CD4-positive, alpha-beta T cell treated with Interleukin-6 for 4 hours (primary cell): ENCODE measurements around the gene GRIK4.

ENCODE experiments used
- DNase-seq: peaks from one replicate; pipeline ENCODE4 v3.0.0-alpha.2; 2020; ENCODE audit warnings: mixed read lengths

The GRIK4 gene

GRCh38 chr11:120869516-120870011, 358.0 kb downstream of the GRIK4 start:
- DNase-seq: no peak

DNA sequence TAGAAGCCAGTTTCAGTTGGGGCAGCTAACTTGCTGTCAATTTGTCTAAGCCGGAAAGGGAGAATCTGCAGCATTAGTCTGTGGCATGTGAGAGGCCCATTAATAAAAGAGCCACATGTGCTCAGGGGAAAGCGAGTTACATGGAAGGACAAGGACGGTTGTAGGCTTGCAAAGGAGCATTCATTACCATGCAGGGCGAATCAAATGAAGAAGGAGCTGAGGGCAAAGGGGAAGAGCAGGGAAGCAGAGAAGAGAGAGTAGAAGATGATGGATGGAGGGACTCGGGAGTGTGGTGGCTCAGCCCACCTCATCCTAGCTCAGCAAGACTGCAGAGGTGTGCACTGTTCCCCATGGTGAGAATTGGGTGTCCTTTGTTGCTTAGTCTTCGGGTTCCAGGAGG, 359.6 kb downstream of the GRIK4 start:
- DNase-seq: no peak

DNA sequence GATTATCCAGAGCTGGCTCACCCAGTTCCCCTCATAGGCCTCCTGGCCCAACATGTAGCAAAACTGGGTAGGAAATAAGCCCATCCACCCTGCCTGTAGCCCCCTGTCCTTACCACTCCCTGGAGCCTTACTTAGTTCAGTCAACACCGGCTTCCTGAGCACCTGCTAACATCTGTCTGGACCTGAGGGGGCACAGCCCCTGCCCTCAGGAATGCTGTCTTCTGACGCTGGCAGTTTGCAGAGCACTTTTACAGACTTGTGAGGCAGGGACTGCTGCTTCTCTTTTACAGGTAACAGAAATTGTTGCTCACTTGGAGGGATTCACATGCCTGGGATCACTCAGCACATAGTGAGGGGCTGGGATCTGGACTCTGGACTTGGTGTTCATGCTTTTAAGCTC, 360.4 kb downstream of the GRIK4 start:
- DNase-seq: no peak

GRCh38 chr11:120873966-120874735, 362.6 kb downstream of the GRIK4 start:
- no peak for DNase-seq

- DNase-seq: no peak
Measured at GRCh38 chr11:120875986-120876385, 364.4 kb downstream of the GRIK4 start.

GRCh38 chr11:120877746-120878365, 366.3 kb downstream of the GRIK4 start:
- DNase-seq: no peak

GRCh38 chr11:120878781-120879180, 367.2 kb downstream of the GRIK4 start:
- DNase-seq: no peak

GRCh38 chr11:120880498-120881175, 369.1 kb downstream of the GRIK4 start:
- no peak for DNase-seq

GRCh38 chr11:120881596-120881995, 370.0 kb downstream of the GRIK4 start:
- DNase-seq: no peak

DNA sequence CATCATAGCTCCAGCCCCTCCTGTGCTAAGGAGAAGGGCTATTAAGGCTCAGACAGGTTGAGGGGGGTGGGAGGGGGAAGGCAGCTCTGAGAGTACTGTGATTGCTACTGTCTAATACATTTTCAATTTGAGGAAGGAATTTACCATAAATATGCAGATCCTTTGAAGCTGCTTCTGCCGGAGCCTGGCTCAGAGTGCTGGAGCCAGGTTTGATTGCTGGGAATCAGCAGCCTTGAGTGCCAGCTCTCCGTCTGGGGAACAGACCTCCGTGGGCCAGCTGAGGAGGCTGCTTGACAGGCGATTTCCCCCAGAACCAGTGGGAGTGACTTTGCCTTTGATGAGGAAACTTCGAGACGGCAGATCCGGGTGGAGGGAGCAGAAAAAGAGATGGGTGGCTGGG, 370.6 kb downstream of the GRIK4 start:
- no peak for DNase-seq

DNA sequence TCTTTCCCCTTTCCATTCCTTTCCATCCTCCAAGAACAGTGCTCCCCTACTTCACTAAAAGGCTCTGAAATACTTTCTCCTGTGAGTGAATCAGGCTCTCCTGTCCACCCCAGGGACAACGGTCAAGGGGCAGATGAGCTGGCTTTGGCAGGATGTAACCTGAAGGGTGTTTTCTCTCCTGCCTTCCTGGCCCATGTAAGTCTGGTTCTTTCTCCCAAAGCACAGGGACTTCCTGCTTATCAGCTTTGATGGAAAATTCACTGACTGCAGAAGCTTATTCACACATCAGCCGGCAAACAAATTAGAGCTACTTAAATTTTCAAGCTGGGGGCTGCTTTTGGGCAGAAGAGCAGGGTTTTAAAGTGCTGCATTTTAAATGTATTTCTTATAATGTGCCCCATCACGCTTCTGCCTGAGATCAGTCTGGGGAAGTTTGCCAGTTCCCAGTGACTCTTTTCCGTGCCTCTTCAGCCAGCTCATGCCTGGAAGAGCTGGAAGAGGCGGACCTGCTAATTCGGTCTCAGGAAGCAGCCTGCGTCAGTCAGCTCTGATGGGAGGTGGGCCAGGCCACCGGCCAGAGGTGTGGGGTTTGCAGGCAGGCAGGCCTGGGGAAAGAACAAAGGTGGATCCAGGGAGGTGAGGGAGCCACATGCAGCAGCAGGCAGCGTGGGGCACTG, 372.0 kb downstream of the GRIK4 start:
- DNase-seq: no peak

GRCh38 chr11:120884154-120885020, 372.8 kb downstream of the GRIK4 start:
- DNase-seq: no peak

DNA sequence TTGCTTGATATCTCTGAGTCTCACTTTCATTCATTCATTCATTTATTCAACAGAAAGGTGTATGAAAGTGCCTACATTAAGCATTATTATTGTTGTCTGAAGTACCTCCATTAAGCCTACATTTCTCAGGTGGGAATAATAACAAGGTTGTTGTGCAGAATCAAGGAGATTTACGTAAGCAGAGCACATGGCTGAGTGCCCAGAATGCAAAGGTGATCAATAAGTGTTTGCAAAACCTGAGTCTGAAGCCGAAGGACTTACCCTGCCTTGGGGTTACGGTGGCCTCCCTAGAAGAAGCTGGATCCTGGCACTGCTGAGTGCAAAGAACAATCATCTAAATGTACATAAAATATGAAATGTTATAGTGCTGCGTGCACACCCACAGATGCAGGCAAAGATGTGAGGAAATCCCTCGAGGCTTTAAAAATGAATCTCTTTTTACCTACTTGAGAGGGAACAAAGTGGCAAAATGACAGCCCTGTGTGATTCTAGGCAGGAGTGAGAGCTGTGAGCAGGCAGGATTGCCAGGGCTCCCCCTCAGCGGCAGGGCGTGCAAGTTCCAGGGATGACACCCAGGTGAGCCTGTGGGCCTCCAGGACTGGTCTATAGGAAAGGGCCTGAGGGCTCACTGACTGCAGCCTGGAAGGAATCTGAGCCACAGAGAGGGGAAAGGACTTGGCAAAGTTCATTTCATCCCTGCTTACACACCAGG, 379.2 kb downstream of the GRIK4 start:
- DNase-seq: no peak

- DNase-seq: no peak
Measured at GRCh38 chr11:120893440-120894201, 382.1 kb downstream of the GRIK4 start.

DNA sequence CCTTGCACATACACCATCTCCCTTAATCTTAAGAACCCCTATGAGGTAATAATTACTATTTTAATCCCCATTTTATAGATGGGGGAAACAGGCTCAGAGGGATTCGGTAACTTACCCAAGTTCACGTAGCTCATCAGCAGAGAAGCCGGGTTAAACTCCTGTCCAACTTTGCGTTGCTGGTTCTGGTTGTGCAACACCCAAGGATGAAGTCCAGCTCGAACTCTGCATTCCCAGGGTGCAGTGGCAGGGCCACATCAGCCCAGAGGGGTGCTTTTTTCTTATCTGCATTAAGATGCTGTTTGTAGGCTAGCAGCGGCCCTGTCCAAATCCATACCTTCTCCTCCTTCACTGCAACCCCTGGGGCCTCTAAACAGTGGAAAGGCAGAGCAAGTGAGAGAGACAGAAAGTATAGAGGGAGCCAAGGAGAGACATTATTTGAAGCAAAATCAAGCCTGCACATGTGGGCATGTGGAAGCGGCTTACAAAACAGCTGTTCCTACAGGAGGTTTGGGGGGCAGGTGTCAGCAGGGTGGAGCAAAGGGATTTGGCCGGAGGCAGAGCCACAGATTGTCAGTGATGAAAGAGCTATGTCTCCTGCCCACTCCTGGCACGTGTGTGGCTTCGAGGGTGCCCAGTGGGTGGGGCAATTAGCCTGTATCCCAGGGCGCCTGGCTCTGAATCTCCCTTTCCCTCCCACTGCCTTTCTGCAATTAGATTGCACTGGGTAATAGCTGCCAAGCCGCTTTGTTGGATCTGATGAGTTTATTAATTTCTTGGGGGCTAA, 382.8 kb downstream of the GRIK4 start:
- no peak for DNase-seq

DNA sequence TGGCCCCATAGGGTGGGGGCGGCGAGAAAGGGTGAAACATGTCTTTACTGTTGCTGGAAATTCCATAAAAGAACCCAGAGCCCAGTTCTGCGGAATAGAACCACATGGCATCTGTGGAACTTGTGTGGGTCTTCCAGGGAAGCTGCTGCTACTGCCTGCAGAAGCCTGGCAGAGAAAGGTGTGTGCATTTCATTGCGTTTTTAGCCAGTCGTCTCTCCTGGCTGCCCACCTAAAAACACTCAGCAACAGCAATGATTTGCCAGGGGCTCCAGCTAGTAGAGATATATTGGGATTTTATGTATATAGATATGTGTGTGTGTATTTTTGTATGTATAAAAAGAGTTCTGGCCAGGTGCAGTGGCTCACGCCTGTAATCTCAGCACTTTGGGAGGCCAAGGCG, 385.1 kb downstream of the GRIK4 start:
- no peak for DNase-seq

GRCh38 chr11:120898568-120898967, 387.0 kb downstream of the GRIK4 start:
- DNase-seq: no peak

GRCh38 chr11:120899720-120900119, 388.2 kb downstream of the GRIK4 start:
- no peak for DNase-seq

DNA sequence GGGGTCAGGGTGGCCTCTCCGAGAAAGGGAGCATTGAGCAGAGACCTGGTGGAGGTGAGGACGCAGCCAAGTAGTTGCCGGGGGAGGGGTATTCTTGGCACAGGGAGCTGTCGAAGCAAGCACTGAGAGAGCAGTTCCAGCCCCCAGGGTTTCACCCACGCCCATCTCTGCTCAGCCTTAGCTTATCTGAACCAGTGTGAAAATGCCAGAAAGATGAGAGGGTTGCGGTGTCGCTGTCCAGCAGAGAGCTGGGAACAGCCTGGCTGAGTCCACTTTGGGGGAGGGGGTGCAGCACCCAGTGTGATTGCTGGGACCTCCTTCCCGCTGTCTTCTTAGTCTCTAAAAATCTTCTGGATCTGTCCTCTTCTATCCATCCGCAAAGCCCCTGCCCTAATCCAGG, 389.1 kb downstream of the GRIK4 start:
- DNase-seq: no peak

DNA sequence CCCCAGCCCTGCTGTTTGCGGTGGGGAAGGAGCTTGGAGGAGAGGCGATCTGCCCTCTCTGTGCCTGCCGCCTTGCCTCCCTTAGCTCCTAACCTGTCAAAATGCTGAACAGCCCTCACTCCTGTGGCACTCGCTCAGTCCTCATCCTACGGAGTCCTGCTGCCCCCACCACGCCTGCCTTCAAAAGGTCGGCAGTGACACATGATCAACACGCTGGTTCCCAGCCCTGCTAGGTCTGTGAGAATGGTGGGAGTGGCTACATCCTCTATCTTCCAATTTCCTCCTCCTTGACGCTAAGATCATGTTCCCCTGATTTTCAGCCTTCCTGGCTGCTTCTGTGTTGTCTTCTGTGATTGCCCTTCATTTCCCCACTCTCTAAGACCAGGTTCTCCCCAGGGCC, 392.1 kb downstream of the GRIK4 start:
- DNase-seq: no peak
